Stimulated activated CD8-positive, alpha-beta memory T cell treated with anti-CD3 and anti-CD28 coated beads, Interleukin-4, amount 100 ng/mL, for 48 hours (primary cell): ENCODE results near the gene RYR2.

Source experiments
- DNase-seq: peaks from one replicate; pipeline ENCODE4 v3.0.0-alpha.2; 2020

RYR2 gene

DNA sequence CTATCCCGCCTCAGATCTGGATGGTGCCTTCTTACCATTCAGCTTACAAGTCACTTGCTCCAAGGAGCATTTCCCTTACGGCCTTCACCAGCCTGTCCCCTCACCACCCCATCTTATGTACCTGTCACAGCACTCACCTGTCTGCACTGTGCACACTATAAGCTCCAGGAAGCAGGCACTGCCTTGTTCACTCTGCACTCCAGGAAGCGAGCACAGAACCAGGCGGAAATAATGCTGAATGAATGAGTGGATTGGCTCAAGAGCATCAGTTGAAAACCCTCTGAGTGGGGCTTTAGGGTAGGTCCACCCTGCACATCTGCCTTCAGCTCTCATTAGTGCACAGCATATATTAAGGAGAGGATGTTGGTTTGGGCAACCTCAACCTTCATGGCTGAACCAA lies 8.9 kb upstream of the RYR2 start:
- DNase-seq, result no peak

DNA sequence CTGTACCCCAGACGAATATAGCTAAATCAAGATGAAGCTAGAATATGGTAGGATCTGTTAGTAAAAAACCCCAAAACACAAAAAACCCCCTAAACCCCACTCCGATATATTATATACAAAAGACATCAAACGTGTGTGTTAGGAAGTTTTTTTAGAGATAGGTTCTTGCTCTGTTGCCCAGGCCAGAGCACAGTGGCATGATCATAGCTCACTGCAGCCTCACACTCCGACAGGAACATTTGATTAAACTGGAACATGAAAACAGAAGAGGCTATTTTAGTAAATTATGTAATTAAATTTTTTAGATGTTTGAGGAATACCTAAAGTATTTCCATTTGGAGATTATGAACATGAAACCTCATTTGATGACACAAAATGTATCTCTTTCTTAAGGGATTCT lies 8.2 kb upstream of the RYR2 start:
- DNase-seq, result no peak

DNA sequence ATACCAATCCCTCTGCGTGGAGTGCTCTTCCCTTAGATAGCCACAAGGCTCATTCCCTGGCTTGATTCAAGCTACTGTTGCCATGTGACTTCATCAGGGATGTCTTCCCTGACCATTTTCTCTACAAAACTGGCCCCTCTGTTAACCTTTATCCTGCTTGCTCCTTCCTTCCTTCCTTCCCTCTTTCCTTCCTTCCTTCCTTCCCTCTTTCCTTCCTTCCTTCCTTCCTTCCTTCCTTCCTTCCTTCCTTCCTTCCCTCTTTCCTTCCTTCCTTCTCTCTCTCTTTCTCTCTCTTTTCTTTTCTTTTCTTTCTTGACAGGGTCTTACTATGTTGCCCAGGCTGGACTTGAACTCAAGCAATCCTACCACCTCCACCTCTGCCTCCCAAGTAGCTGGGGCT lies 6.2 kb upstream of the RYR2 start:
- DNase-seq, result no peak

GRCh38 chr1:237038211-237038610 lies 3.8 kb upstream of the RYR2 start:
- no peak for DNase-seq

DNA sequence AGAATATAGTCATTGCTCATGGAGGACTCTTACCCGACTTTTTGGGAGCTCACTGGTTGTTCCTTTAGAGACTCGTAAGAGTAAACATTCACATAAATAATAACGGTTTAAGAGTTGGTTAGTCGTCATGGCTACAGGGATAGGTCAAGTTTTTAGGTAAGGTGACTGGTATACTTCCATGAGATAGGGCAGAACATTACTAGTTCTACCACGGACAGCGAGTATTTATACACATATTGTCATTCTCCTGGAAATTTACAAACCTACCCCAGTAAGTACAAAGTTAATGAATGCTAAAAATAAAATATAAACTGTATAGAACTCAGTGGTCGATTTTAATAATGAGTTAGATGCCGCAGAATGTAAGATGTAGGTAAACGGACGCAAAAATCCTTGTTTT lies 1.2 kb upstream of the RYR2 start:
- DNase-seq, result no peak

DNA sequence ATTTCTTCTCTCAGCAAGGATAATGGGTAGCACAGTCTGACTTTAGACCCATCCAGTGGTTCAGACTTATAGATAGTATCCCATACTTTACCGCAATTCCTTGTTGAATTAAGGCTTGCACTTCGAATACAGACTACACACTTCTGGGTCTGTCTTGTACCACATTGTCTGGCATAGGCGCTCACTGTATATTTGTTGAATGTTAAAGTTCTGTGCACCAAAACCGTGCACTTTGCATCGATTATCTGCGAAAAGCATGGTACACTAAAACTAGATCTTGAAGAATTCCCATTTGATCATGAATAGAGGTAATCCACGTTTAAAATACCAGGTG lies 556 bp upstream of the RYR2 start:
- DNase-seq, result no peak

DNA sequence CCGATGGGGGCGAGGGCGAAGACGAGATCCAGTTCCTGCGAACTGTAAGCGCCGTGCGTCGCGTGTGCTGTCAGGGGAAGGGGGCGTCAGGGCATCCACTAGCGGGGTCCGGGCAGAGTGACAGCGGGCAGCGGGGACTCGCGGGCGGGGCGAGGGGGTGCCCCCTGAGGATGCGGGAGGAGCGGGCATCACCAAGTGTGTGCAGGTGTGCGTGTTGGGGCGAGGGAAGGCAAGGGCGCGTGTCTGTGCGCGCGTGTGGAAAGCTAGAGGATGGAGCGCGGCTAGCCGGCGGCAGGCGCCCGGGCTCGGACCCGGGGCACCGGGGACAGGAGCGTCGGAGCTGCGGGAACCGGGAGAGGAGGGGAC lies 525 bp downstream of the RYR2 start:
- DNase-seq, result no peak

DNA sequence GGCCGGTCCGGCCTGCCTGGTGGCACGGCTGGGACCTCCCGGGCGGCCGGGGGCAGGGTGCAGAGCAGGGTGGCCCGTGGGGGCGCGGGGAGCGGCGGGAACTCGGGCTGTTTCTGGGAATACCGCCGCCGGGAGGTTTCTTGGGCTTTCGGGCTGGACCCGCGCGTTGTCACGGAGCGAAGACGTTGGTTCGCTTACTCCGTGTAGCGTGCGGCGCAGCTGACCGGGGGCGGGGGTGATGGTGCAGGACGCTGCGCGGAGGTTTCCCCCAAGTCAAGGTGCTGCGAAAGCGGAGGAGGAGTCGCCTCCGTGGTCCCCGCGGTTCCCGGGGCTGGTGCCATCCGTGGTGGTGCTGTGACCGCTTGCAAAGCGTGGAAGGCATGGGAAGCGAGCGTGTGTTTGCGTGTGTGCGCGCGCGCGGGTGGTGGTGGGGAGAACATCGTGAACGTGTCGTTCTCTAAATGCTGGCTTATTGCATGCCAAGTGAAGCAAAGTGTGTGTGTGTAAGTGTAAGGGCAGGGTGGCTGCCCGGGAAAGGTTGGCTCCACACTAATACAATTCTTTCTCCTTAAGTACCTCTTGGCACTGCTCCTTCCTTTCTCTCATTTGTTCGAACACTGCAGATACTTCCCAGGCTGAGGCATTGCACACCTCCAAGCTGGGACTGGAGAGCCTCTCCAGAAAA lies 1.1 kb downstream of the RYR2 start:
- DNase-seq, result peak; percentile 25

- DNase-seq, result no peak
Measured at GRCh38 chr1:237043846-237044636, 2.1 kb downstream of the RYR2 start.

- no peak for DNase-seq
Measured at GRCh38 chr1:237045278-237046016, 3.5 kb downstream of the RYR2 start.

GRCh38 chr1:237048803-237049202 lies 6.8 kb downstream of the RYR2 start:
- no peak for DNase-seq

- no peak for DNase-seq
Measured at GRCh38 chr1:237050185-237050584, 8.2 kb downstream of the RYR2 start.

DNA sequence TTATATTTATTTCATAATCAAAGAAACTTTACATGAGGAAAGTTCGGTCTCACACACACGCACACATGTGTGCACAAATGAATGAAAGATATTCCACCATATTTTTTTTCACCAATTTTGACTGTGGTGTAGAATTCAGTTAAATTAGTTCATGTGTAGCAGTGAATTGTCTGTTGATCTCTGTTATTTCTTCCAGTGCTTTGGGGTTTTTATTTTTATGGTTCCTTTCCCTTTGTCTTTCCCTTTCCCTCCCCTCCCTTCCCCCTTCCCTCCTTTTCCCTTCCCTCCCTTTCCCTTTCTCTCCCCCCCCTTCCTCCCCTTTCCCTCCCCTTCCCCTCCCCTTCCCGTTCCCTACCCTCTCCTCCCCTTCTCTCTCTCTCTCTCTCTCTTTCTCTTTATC lies 8.9 kb downstream of the RYR2 start:
- DNase-seq, result no peak

DNA sequence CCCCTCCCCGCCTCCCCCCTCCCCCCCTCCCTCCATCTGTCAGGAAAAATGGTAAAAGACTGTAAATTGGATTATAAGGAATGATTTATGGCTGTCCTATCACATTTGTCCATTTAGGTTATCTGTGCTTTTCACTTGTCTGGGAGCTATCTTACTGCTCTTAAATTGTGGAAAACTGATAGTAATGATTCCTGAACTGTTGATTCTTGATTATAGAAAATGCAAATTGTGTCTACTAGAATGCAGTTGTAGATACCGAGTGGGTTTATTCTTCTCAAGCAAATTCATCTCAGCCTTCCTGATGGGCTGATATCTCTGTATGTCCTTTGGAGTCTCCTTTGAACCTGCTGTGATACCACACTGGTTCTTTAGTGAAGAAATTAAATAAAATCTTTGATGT lies 12.3 kb downstream of the RYR2 start:
- DNase-seq, result no peak

DNA sequence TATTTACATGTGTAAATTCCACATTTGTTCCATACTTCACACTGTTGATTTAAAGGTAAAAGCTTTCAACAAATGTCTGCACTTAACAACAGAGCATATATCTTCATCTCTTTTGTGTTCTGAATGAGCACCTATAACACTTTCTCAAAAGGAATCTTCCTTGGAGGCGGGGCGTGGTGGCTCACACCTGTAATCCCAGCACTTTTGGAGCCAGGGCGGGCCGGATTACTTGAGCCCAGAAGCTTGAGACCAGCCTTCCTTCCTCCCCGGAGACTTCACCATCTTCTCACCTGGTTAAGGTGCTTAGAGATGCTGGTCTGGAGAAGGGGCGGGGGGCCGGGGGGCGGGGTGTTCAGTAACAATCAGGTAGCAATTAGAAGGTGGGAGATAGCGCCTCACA lies 16.5 kb downstream of the RYR2 start:
- no peak for DNase-seq

DNA sequence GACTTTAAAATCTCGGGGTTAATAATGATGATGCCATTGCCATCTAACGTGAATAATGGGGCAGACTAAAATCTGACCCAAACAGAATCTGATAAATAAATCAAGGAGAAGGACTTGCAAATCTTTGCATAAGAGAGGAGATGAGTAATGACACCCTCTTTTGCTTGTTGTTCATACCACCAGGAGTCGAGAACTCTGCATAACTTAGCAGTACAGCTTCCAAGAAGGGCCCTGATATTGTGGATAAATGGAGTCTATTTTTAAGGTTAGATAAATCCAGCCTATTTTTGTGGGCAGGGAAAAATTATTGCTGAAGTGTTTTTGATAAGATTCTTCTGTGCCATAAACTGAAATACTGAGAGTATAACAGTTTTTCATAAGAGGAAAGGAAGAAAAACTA lies 17.3 kb downstream of the RYR2 start:
- DNase-seq, result no peak

- DNase-seq, result no peak
Measured at GRCh38 chr1:237062976-237063375, 21.0 kb downstream of the RYR2 start.

DNA sequence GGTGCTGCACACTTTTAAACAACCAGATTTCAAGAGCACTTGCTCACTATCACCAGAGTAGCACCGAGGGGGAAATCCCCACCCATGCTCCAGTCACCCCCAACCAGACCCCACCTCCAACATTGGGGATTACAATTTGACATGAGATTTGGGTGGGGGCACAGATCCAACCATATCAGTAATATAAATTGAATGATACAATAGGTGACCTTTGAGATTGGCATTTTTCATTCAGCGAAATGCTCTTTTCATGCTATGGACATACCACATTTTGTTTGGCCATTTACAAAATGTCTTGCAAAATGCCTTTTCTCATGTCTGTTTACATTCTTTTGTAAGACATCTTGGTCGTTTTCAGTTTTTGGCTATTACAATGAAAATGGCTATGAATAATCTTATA lies 23.9 kb downstream of the RYR2 start:
- no peak for DNase-seq

DNA sequence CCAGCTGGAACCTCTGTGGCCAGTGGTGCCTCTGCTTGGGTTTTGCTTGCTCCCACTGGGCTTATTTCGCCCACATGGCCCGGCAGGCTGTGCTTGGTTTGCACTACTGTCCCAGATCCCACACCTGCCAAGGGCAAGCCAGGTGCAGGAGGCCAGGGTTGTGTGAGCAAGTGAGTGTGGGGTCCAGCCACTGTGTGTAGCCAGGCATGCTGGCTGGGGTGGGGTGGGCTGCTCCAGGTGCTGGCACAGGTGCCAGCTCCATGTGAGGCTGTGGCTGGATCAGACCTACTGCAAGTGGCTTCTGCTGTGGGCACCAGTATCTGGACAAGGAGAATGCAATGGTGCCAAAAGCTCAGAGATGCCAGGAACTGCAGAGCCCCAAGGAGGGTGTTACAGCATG lies 28.5 kb downstream of the RYR2 start:
- DNase-seq, result no peak

- DNase-seq, result no peak
Measured at GRCh38 chr1:237071641-237072420, 29.8 kb downstream of the RYR2 start.

GRCh38 chr1:237074371-237075117 lies 32.6 kb downstream of the RYR2 start:
- no peak for DNase-seq

DNA sequence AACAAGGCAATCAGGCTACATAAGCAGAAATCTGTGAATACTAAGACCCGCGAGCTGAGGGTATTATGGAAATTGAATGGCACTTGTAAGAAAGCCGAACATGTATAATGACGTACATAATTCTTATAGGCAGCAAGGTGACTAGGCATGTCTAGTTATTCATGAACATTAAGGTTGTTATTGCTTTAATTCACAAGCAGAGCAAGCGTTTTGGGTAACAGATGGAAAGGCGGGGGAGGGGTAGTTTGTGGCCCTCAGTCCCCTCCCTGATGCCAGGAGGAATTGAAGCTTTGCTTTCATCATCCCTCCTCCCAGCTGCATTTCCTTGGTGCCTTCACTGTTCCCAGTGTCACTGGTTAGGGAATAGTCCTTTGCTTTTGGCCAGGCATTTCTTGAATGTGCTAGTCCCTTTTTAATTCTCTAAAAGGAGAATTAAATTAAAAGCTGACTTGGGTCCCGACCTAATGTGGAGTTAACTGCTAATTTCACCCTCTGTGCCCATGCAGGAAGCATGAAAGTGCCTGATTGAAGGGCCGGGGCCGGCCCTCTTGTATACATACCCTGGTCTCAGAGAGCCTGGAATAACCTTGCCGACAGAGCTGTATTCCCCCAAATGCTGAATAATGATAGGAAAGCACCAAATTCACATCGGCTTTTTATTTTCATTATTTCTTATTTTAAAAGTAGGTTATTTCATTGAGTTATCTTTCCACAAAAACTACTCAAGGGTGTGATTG lies 42.5 kb downstream of the RYR2 start:
- DNase-seq, result no peak
